GM12892 (cell line): Measurements from ENCODE around the gene ZNF415.

Experiments
- POLR2A ChIP-seq: IDR thresholded peaks from 2 replicates; pipeline ENCODE4 v1.6.1; 2011; ENCODE audit warnings: low read depth, low read length, control low read depth
- POLR2AphosphoS5 ChIP-seq: IDR thresholded peaks from 2 replicates; pipeline ENCODE4 v1.6.1; 2011; ENCODE audit warnings: low read depth, low read length, control low read depth

DNA sequence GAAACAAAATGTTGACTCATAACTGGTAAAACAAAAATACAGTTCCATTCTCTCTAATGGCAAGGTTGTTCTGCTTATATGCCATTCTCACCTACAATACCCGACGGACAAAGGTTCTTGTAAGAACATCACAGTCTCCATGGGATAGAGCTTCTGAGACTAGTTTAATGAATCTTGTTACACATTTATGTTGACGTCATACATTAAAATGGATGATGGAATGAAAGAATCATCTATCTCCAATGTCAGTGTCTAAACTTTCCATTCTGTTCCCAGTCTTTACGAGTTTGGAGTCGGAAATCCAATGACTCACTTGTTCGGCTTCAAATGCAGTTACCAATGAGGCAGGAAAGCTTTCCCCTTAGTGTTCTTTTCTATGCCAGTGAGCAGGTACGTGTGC lies 47.2 kb downstream of the ZNF415 start:
- TF ChIP-seq POLR2A (no peak), POLR2AphosphoS5 (no peak)
